Astrocyte of the cerebellum (primary cell): ENCODE results near the gene SIM2.

Experiments
- DNase-seq: peaks from one replicate; pipeline ENCODE4 v3.0.0-alpha.2; 2011; ENCODE audit warnings: low read depth
- H3K4me3 ChIP-seq: 2 replicates; pipeline ENCODE4 v1.5.1; 2011; ENCODE audit warnings: mild to moderate bottlenecking, low read depth, low read length, moderate library complexity
- in situ Hi-C: cut with HindIII; loops from 2 replicates; pipeline ENCODE4 v1.10.0; 2017; ENCODE audit warnings: low sequenced_read_pairs
- TF ChIP-seq, protein P1 (sequence below): IDR thresholded peaks from 2 replicates; pipeline ENCODE4 v1.5.1; 2012; ENCODE audit warnings: low read length, low read depth, moderate library complexity, mild to moderate bottlenecking; ENCODE audit errors: missing control alignments

Gene SIM2

DNA sequence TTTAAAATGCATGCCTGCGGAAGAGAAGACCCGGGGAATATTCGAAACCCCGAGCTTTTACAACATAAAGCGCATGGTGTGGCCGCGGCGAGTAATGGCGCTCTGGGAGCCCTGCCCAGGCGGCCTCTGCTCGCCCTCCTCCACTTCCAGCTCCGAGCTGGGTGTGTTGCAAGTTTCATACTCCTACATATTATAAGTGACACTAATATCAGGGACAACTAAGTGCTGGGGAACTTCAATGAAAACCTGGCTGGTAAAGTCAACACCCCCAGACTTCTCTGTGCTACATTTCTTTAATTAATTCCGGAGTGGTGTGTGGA is 11.8 kb downstream of the SIM2 start:
- in situ Hi-C loops, result no loop called here
- TF ChIP-seq, protein P1, sequence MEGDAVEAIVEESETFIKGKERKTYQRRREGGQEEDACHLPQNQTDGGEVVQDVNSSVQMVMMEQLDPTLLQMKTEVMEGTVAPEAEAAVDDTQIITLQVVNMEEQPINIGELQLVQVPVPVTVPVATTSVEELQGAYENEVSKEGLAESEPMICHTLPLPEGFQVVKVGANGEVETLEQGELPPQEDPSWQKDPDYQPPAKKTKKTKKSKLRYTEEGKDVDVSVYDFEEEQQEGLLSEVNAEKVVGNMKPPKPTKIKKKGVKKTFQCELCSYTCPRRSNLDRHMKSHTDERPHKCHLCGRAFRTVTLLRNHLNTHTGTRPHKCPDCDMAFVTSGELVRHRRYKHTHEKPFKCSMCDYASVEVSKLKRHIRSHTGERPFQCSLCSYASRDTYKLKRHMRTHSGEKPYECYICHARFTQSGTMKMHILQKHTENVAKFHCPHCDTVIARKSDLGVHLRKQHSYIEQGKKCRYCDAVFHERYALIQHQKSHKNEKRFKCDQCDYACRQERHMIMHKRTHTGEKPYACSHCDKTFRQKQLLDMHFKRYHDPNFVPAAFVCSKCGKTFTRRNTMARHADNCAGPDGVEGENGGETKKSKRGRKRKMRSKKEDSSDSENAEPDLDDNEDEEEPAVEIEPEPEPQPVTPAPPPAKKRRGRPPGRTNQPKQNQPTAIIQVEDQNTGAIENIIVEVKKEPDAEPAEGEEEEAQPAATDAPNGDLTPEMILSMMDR, result no peak
- DNase-seq, result no peak
- H3K4me3 ChIP-seq, result no peak overlapping the region

DNA sequence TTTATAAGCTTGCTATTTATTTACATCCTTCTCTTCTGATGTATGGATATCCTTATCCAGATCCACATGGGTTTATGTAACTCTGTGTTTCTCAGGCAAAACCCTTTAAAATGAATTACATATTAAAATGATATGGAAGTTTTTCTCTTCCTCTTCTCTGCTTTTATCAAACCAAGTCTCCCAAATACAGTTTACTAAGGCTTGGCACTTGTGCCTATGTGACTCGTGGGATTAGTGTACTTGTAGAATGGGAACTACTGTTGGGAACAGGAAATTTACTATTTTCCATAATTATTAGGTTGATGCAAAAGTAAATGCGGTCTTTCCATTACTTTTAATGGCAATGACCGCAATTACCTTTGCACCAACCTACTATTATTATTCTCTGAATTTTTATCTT is 14.8 kb downstream of the SIM2 start:
- no peak for DNase-seq
- TF ChIP-seq, protein P1, result no peak
- in situ Hi-C loops, result no loop called here

DNA sequence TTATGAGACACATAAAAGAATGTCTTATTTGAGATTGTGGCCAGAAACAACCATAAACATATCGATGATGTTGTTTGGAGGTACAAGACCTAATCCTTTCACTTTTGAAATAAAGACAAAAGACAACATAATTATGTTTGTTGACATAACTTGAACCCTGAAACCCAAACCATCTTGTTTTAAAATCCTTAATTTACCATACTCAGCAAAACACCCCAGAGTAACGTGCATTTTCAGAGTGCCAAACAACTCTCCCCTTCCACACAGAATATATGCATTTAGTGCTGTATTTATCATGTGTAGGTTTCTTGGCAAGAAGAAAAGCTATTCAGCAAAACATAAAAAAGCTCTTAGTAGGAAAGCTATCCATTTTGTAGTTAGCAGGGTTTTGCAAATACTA is 17.5 kb downstream of the SIM2 start:
- in situ Hi-C loops, result no loop called here
- TF ChIP-seq, protein P1, result no peak
- DNase-seq, result no peak
- no peak overlapping the region for H3K4me3 ChIP-seq

More for the DNA sequence above, 14.8 kb downstream of the SIM2 start:
- H3K4me3 ChIP-seq, result no peak overlapping the region

DNA sequence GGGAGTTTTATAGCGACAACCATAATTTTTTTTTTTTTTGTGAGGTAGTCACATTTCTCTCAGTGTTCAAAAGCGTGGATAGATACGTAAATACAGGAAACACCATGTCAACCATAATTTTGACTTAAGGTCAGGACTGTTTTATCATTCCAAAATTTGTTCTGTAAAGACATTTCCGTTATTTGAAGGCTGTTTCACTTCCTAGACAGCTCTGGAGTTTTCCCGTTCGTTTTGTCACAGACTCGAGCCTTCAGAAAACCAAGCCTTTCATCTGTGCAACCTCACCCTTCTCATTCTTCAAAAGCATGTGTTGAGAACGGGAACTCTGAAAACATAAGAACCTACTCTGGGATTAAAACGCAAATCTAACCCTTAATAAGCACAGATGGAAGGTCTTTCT is 17.9 kb downstream of the SIM2 start:
- H3K4me3 ChIP-seq, result no peak overlapping the region
- in situ Hi-C loops, result no loop called here
- TF ChIP-seq, protein P1, result no peak
- DNase-seq, result no peak

DNA sequence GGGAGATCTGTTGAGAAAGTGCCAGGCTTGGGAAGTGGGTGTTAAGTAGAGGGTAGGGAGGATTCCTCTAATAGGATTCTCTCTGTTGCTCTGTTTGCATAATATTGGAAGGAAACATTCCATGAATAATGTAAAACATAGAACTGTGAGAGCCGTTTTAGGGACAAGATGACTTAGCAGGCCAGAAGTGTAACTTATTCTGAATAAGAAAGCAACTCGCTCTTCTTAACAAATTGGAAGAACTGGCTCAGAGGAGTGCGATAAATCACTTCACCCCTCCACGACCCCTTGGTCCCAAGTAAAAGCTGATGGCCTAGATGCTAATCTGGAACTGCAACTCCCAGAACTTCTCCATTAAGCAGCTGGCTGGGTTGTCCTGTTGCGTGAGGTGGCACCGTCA is 19.1 kb downstream of the SIM2 start:
- no peak for DNase-seq
- in situ Hi-C loops, result no loop called here
- no peak overlapping the region for H3K4me3 ChIP-seq

DNA sequence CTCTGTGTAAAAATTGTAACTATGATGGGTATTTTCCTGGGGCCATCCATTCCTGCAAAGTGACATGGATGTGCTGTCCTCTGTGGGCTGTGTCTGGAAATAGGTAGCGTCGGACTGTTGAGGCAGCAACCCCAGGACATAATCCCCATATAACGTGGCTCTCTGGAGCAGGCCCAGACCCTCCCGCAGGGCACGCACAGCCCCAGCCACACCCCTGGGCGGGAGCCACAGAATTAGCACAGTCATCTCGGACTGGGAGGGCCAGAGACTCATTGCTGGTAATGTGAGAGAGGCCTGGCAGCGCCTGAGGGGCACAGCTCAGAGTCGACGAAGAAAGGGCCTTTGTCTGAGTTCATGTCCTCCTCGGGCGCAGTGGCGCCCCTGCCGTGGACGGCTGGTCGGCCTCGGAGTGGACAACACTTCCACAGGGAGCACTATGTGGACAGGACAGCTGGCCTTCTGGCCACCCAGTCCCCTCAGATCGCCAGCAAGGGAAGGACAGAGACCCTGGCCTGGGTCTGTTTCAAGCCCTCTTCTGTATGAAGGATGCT is 20.1 kb downstream of the SIM2 start:
- in situ Hi-C loops, result no loop called here
- DNase-seq, result no peak
- H3K4me3 ChIP-seq, result no peak overlapping the region
- TF ChIP-seq, protein P1, result no peak

More for the DNA sequence above, 19.1 kb downstream of the SIM2 start:
- TF ChIP-seq, protein P1, result no peak

DNA sequence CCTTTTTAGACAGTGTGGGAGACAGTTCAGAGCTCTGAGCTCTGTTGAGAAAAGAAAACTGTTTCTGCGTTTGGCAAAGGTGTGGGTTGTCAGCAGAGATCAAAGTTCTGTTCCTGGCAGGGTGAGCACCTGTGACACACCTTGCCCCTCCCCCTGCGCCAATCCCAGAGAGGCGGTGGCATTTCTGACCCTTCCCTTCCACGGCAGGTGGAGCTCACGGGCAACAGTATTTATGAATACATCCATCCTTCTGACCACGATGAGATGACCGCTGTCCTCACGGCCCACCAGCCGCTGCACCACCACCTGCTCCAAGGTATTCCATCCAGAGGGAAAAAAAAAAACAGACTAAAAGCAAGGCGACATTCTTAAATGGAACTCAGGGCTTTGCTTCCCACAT is 20.7 kb downstream of the SIM2 start:
- no peak for DNase-seq
- H3K4me3 ChIP-seq, result no peak overlapping the region
- in situ Hi-C loops, result loop anchor here (5.0 to 10.0 kb wide), 2 partner anchors 52 to 65 kb away; no protein-coding TSS in a partner anchor
- TF ChIP-seq, protein P1, result no peak
